HG03354 (cell line): ENCODE results near the gene CCDC51.

Source experiments
- ATAC-seq: cut with Tn5 transposase; IDR thresholded peaks from one replicate; pipeline ENCODE4 v1.9.1; 2021; ENCODE audit warnings: mild to moderate bottlenecking; ENCODE audit not compliant: unreplicated experiment, poor library complexity, severe bottlenecking

The CCDC51 gene

DNA sequence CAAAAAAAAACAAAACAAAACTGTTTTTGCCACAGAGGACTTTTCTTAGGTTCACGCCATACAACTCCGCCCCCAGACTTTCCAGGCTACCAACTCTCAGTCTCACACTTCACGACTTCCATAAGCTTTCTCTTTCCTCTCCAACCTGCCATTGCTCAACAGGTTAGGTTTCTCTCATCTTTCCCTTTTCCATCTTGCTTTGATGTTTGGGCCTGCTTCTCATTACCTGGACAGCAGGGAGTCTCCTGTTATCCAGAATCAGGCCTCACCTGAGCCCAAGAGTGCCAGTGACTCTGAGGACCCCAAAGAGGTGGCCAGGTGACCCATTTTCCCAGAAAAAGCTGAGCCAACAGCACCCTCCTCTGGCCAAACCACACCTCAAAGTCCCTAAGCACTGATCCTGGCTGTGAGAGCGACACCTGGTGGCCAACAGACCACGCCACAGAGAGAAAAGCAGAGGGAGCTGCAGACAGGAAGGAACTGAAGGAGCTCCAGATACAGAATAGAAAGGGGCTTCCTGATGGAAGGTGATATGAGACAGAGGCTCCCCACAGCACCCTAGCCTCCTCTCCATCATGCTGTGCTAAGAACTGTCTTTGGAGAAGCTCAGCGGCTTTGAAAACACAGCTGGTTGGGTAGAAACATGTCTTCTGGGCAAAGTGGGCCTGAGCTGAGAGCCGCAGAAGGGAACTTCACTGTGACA is 4.0 kb downstream of the CCDC51 start:
- ATAC-seq: no peak

DNA sequence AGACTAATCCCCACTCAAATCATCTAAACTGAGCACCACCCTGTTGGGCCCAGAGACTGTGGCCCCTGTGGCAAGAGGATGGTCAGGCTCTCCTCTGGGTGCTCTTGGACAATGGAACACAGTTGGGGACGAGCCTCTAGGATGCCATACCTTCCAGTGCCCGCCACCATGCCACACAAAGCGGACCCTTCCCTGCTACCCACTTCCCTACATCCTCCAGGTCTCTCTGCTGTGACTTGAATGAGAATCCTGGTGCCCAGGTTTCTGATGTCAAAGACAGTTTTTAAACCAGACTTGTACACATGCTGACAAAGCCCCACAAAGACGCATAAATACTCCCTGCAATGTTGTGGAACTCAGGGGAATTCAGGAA is 4.7 kb downstream of the CCDC51 start:
- ATAC-seq: no peak

DNA sequence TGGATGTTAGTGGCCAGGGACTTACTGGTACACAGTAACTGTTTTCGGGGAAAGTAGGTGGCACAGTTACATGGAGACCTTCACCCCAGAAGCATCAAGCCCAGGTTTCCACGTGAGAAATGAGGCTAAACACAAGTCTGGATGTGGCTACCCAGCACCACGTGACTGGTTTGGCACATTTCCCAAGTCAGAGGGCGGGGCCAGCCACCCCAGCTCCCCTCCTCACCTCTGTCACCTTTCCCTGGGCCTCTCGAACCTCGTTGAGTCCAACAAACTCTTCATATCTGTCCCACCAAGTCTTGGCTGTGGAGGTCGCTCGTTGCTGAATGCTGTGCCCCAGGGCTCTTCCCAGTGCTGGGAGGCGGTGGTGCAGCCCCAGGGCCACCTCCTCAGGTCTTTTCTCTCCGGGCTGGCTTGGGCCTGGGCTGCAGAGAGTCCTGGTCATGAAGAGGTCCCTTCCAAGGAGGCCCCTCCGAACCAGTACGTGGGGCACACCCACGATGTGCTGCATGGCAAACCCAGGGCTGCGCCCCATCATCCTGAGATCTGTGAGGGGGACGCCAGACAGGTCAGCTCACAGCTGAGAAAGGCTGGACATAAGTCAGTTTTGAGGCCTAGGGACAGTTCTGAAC is 5.2 kb downstream of the CCDC51 start:
- no peak for ATAC-seq

DNA sequence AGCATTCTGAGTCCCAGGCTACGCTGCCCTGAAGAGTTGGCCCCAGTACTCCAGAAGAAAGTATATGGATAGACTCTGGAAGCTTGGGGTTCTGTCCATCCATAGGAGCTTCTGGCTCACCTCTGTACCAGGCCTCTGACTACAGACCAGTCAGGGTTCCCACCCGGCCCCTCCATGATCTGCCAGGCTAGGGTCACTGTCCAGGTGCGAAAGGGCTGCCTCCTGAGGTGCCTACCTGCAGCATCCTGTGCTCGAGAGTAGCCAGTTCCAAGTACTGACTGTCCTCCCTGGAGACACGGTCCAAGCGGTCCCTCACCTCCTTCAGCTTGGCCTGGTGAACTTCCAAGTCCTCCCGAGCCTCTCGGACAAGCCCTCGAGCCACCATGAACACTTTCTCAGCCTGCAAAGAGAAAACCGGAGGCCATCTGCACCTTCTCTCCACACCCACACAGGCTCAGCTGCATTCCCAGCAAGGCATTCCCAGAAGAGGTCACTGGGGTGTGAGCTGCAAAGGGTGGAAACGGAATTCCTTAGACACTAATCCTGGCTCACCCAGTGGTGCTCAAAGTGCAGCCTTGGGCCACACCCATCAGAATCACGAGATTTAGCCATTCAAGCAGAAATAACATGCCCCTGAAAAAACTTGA is 6.3 kb downstream of the CCDC51 start:
- ATAC-seq: no peak

DNA sequence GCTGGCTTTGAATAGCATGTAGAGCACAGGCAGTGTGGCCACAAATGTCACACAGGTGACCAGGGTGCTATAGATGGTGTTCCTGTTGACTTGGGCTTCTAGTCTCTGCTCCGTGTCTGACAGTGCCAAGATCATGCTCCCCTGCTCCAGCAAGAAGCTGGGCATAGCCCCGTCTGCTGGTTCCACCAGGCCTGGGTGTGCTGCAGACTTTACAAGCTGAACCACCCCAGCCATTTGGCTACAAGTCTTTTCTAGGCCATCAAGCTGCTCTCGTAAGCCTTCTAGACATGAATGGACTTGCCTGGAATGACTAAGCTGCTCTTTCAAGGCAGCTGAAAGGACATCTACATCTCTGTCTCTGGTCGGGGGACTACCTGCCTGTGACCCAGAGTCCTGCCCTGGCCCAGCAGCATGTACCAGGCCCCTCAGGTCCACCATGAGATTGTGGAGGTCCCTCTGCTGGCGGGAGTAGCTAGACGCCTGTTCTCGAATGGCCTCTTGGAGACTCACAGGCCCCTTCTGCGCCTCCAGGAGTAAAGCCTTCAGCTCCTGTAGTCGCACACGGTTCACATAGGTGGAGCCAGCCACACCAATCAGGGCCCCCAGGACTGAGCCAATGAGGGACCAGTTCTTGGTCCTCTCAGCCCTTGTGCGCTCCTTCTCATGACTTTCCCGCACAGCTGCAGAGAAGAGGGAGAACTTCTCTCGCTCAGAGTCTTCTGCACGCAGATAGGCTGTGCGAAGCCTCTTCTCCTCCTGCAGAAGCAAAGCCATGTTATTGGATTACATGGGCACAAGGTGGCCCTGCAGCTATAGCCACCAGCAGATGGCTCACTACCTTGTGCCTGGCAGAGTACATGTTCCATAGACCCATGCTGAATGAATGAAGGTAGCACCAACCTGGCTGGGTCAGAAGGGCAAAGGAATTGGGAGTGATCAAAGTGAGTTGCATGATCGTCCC is 7.2 kb downstream of the CCDC51 start:
- no peak for ATAC-seq

DNA sequence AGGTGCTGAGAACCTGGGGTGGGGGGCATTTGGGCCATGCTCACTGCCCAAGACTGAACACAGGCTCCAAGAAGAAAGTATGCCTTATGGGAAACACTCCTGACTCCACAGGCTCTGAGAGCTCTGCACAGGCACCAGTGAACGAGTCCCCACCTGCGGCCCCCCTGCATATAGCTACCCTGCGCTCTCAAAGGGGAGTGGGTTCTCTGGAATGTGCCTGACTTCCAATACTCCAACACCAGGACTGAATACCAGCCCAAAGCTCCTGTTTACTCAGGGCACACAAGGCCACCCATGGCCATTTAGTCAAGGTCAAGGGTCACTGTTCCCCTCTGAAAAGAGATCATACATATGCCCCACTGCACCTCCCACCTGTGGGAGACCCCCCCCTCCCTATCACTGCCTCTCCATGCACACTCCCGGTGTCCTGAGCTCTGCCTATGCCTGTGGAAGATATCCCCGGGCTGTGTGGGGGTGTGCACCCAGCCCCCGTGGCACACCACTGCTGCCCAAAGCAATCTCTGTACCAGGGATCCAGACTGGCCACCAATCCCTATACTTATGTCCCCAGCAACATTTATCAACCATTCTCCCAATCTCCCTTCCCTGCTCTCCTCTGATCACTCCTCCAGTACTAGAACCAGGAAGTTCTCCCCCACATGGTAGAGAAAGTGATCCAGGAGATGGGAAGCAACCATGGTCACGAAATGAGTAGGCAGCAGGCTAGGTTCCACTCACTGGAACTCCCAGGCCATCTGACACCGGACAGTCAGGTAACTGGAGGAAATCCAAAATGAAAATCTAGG is 8.5 kb downstream of the CCDC51 start:
- ATAC-seq: no peak

DNA sequence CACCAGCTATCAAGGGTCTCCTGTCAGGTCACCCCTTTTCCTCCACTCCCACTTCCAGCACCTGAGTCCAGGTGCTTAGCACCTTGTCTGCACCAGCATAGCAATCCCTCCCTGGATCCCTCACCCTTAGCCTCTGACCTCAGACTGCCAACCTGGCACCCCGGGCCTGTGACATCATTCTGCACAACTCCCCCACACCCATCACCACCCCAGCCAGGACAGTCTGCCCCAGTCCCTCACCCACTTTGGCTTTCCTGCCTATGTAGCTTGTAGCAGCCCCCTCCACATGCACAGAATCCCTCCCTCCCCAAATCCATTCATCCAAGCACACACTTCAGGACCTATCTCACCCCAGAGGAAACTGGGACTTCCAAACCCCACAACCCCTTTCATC is 9.2 kb downstream of the CCDC51 start:
- no peak for ATAC-seq

DNA sequence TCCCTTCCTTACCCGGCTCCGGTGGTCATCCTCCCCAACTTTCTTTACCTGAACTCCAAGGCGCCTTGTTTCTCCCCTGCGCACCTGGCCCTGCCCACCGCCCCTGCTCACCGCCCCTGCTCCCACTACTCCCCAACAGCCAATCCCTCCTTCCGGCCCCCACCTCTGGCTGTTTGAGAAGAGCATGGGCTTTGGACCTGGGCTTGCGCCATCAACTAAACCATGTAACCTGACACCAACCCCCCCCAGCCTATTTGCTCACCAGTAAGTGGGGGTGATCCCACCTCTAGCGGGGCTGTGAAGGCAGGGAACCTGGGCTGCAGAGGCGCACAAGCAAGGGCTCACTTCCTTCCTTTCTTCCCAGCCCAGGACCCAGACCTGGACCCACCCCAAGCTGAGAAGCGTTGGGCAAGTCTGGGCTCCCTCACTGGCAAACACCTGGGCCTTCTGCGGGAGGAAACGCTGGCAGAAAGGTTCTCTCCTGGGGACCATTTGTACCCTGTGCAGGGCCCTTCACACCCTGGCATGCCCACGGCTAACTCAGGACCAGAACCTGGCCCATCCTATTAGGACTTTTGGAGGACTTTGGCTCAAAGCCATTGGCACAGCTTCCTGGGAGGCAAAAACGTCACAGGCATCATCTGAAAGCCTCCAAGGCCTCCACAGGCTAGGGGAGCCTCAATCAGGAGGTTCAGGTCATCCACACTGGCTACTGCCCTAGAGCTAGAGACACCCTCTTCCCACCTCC is 9.8 kb downstream of the CCDC51 start, which contains the start of gene PLXNB1:
Gene PLXNB1 (minus strand): TSS at position 127 of the 748 bp plus-strand sequence. CDS start 5,475 bp downstream, outside the sequence.
- ATAC-seq: no peak

DNA sequence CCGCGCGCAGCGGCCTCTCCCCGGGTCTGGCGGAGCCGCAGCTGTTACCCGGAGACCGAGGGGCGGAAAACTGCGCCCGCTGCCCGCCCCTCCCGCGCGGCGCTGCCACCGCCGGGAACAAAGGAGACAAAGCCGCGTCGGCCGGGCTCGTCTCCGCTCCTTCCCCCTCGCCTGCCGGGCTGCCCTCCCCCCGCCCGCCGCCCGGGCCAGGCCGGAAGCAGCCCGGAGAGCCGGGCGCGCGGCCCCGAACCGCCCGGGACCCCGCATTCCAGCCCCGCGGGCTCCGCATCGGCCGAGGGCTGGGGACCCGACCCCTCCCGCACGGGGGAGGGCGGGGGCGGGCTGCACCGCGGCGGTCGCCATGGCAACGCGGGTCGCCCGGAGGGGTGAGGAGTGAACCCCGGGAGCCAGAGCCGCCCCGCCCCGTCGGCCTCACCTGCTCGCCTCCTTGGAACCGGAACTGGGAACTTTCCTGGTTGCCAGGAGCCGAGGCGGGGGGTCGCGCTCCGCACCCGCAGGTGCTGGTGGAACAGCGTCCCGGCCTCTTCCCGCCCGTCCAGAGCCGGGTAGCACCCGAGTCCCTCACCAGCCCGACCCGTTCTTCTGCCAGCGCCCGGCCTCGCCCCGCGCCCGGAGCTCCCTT is 10.5 kb downstream of the CCDC51 start:
- peak; percentile 49 for ATAC-seq

DNA sequence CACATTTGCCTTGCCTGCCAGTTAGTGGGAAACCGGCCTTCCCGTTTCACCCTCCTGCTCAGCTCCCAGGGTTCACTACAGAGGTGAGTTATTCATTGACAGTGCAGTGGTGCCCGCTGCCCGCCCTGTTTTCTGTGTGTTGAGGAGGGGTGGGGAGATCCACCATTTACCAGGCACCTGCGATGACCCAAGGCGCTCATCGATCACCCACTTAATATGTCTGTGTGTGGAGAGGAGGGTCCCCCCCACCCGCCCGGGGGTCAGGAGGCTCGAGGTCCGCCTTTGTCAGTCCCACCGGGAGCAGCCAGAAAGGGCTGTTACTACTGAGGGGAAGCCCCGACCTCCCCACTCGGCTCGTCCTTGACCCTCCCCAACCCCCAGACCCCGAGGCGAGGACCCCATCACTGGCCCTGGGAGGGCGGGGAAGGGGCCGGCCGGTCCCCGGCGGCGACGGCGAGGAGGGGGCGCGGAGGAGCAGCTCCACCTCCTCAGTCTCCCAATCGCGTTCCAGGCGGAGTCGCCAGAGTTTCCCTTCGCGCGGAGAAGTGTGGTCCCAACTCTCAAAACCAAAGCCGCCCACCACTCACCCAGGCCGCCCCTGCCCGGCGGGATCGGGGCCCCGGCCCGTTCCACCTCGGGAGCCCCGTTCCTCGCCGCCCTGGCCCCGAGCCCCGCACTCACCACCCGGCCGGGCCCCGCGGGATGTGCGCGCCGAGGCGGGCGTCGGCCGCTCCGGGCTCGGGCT is 11.2 kb downstream of the CCDC51 start:
- ATAC-seq: peak; percentile 50

DNA sequence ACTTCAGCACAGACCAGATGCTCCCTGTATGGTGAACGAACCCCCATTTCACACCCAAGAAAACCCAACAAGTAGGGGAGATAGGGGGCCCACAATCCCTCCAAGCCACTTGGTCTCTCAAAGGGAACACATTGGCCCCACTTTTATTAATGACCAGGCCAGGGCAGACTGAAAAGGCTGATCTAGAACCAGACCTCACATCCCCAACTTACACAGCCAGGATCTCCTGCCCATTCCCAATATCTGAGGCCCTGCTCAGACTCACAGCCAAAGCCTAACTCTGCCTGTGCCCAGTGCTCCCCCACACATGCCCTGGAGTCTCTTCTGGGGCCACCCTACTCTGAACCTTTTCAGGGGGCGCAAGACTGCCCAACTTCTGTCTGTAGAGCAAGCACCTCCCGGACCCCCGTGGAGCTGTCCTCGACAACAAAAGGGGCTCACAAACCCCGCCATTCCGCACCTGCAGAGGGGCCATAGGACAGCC is 11.8 kb downstream of the CCDC51 start:
- ATAC-seq: no peak

DNA sequence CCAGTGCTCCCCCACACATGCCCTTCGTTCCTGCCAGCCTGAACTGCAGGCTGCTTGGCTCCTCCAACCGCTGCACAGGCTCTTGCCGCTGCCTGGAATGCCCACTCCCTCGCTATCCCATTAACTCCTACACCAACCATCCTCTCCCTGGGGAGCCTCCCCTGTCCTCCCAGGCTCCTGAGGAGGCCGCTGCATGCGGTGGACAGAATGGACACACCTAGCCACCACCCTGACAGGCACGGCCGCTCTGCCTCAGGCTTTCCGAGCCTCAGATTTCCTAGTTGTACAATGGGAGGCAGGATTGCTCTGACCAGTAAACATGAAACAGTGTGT is 12.3 kb downstream of the CCDC51 start:
- no peak for ATAC-seq

DNA sequence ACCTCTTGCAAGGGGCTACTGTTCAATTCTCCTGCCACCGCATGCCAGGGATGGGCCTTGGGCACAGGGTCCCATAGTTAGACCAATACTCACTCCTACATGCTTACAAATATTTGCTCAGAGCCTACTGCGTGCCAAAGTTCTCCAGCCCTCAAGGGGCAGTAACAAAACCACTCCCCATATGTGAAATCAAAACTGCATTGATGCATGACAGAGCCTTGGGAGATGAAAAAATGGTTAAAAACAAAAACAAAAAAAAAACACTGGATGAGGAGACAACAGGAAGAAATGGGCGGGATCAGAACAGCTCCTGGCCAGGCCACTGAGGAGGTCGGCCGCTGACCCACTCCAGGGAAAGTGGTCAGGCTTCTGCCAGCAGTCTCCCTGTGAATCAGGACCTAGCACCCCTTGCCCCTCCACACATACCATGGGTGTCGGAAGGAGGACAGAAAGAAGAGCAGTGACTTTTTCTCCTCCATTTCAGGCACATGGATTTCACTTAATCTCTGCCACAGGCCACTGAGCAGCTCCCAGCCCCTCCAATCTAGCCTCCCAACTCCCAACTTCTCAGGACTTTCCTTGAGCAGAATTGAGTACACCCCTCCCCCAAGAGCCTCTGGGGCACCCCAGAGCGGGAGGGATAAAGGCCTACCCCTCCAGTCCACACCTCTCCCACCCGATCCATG is 12.8 kb downstream of the CCDC51 start:
- ATAC-seq: no peak

DNA sequence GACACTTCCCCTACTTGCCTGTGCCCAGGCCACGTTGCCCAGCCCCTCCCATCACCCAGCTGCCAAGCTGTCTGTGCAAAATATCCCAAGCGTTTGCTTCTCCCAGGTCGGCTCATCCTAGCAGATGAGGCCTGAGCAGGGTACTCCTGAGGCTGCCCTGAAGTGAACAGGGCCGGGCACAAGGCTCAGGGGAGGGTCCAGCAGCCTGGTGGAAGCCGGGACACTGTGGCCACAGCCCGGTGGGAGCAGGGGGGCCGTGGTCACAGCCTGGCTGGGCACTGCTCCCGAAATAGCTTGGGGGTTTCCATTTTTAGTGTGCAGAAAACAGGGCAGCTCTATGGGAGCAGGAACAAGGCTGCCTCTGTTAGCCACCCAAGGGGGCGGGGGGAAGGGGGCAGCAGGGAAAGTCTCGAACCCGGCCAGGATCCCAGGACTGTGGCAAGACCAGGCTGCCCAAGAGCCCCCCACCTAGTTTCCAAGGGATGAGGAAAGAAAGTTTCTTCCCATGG is 13.5 kb downstream of the CCDC51 start:
- no peak for ATAC-seq

DNA sequence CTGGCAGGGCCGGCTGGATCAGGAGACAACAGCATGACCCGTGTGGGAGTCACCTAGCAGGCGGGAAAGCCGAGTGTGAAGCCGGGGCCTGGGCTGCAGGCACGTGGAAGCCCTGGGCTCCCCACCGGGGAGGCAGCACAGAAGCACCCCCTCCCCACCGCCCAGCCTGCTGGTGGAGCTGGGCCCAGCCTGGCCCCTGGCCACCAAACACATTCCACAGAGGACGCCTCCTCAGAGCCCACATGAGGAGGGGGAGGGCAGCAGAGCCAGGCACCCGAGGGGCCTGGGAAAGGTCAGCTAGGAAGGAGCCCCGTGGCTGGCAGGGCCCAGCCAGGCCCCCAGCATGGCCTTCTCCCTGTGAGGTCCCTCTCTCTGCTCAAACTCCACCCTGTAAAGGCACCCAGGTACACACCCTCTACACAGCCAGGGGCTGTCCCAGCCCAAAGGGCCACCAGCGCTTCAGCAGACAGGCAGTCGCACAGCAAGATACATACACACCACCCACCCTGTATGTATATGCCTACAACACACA is 14.6 kb downstream of the CCDC51 start:
- no peak for ATAC-seq

DNA sequence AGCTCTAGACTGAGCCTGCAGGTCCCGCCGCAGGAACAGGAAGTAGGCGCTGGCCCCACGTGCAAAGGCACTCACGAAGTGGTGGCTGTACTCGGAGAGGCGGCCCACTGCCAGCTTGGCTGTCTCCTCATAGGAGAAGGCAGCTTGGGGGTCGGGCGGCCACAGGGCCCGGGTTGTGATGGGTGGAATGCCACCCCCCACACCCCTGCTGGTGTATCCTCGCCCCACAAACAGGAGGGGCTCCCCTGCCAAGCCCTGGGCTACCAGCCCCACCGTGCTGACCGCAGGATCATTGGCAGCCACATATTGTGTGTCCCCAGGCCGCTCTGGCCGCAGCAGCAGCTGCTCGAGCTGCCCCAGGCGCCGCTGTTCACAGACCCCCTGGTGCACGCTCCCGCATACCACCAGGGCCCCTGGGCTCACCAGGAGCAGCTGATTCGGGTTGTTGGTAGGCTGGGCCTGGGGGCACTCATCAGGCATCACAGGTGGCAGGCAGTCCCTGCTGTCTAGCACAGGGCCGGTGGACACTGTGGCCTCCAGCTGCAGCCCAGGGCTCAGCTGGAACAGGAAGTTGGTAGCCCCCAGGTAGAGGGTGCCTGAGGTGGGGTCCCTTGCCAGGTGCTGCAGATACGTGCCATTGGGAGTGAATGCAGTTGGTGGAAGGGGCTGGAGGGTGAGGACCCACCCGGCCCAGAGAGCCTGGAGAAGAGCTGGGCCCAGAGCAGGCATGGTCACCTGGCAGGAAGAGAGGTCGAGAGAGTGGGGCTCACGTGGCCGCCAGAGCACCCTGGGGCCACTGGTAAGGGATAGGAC is 15.8 kb downstream of the CCDC51 start:
- no peak for ATAC-seq
